CD14-positive monocyte (primary cell): ENCODE measurements around the gene PNRC1. TPM values are rescaled to one million over a fixed set of nuclear protein-coding genes. Genes with fewer than 3 reads are reported as not detected.

ENCODE experiments used
- DNase-seq, 3 donors: peaks; one replicate each; pipeline ENCODE4 v3.0.0-alpha.2; 2011 to 2022
- H2AFZ ChIP-seq: 2 replicates; pipeline ENCODE4 v1.6.0; 2012; ENCODE audit warnings: mild to moderate bottlenecking, low read depth, low read length, inconsistent platforms; ENCODE audit not compliant: insufficient read depth, poor library complexity, severe bottlenecking
- H3K27ac ChIP-seq, 2 donors: 1 replicate in 1 of 2; 2 replicates in 1 of 2; pipeline ENCODE4 v1.5.1; 2012 to 2013; ENCODE audit warnings: low read length in 2 of 2, control low read depth in 1 of 2, inconsistent platforms in 1 of 2, low read depth in 1 of 2, mild to moderate bottlenecking in 1 of 2
- H3K27me3 ChIP-seq, 2 donors: one replicate each; pipeline versions ENCODE4 v1.6.0 to v1.6.1; 2011 to 2013; ENCODE audit warnings: low read length in 2 of 2; ENCODE audit not compliant: control insufficient read depth in 2 of 2, insufficient read depth in 2 of 2
- H3K36me3 ChIP-seq, 2 donors: replicated peaks in 1 of 2; 1 replicate in 1 of 2; 2 replicates in 1 of 2; pipeline versions ENCODE4 v1.5.1 to v1.6.1; 2012 to 2013; ENCODE audit warnings: low read length in 2 of 2, control low read depth in 1 of 2, inconsistent platforms in 1 of 2, mild to moderate bottlenecking in 1 of 2; ENCODE audit not compliant: insufficient read depth in 2 of 2, control insufficient read depth in 1 of 2
- H3K4me1 ChIP-seq, 2 donors: 1 replicate in 1 of 2; 2 replicates in 1 of 2; pipeline versions ENCODE4 v1.5.1 to v1.6.1; 2012 to 2013; ENCODE audit warnings: low read length in 2 of 2, control low read depth in 1 of 2, inconsistent platforms in 1 of 2, mild to moderate bottlenecking in 1 of 2, moderate library complexity in 1 of 2; ENCODE audit not compliant: insufficient read depth in 2 of 2, control insufficient read depth in 1 of 2
- H3K4me2 ChIP-seq: replicated peaks from 2 replicates; pipeline ENCODE3; 2012; ENCODE audit warnings: low read length, moderate library complexity, mild to moderate bottlenecking; ENCODE audit not compliant: poor library complexity, severe bottlenecking; ENCODE audit errors: extremely low read depth
- H3K4me3 ChIP-seq, 3 experiments: fragments of 200-600 bp in 1 of 3; sonication (generic) in 1 of 3; replicated peaks in 1 of 3; 1 replicate in 2 of 3; 2 replicates in 1 of 3; pipeline ENCODE4 v1.5.1; 2011 to 2013; ENCODE audit warnings: low read length in 3 of 3, mild to moderate bottlenecking in 3 of 3, control low read depth in 2 of 3, low read depth in 2 of 3, inconsistent platforms in 1 of 3, moderate library complexity in 1 of 3
- H3K79me2 ChIP-seq: 2 replicates; pipeline ENCODE4 v1.6.0; 2012; ENCODE audit warnings: mild to moderate bottlenecking, control low read depth, inconsistent platforms, low read length, moderate library complexity; ENCODE audit not compliant: insufficient read depth
- H3K9ac ChIP-seq: 2 replicates; pipeline ENCODE4 v1.6.0; 2017; ENCODE audit warnings: low read length, mild to moderate bottlenecking; ENCODE audit not compliant: insufficient read depth, poor library complexity, severe bottlenecking
- H3K9me3 ChIP-seq, 2 donors: replicated peaks in 1 of 2; 1 replicate in 1 of 2; 2 replicates in 1 of 2; pipeline versions ENCODE4 v1.5.1 to v1.6.1; 2012 to 2013; ENCODE audit warnings: low read length in 2 of 2, control low read depth in 1 of 2; ENCODE audit not compliant: control insufficient read depth in 1 of 2, insufficient read depth in 1 of 2
- H4K20me1 ChIP-seq: 2 replicates; pipeline ENCODE4 v1.6.0; 2012; ENCODE audit warnings: mild to moderate bottlenecking, low read length, control low read depth, moderate library complexity; ENCODE audit not compliant: insufficient read depth
- H3K27ac Mint-ChIP-seq, 7 donors: one replicate each; pipeline ENCODE4 v1.8.0; 2020; ENCODE audit warnings: mild to moderate bottlenecking in 7 of 7, mixed read lengths in 7 of 7, moderate library complexity in 6 of 7, inconsistent platforms in 2 of 7
- H3K27me3 Mint-ChIP-seq, 3 donors: one replicate each; pipeline ENCODE4 v1.8.0; 2021 to 2022; ENCODE audit warnings: low read depth in 3 of 3, mild to moderate bottlenecking in 3 of 3, mixed read lengths in 3 of 3, moderate library complexity in 3 of 3, inconsistent platforms in 1 of 3
- H3K36me3 Mint-ChIP-seq, 2 donors: one replicate each; pipeline ENCODE4 v1.8.0; 2020; ENCODE audit warnings: mixed read lengths in 2 of 2, inconsistent platforms in 1 of 2, mild to moderate bottlenecking in 1 of 2
- H3K4me1 Mint-ChIP-seq: one replicate; pipeline ENCODE4 v1.8.0; 2020; ENCODE audit warnings: mild to moderate bottlenecking, mixed read lengths
- H3K4me3 Mint-ChIP-seq, 2 donors: one replicate each; pipeline ENCODE4 v1.8.0; 2020; ENCODE audit warnings: mild to moderate bottlenecking in 2 of 2, mixed read lengths in 2 of 2, moderate library complexity in 1 of 2
- H3K9me3 Mint-ChIP-seq, 7 donors: one replicate each; pipeline ENCODE4 v1.8.0; 2020 to 2022; ENCODE audit warnings: mixed read lengths in 7 of 7, mild to moderate bottlenecking in 6 of 7, moderate library complexity in 6 of 7, inconsistent platforms in 2 of 7
- WGBS: methylation state at CpG from one replicate; pipeline ENCODE4 v1.1.5; 2013; ENCODE audit warnings: missing lambda C conversion rate; ENCODE audit not compliant: insufficient coverage; 5-methylcytosine and 5-hydroxymethylcytosine counted together
- intact Hi-C, 2 donors: fragments of 100-400 bp; cut with micrococcal nuclease; formaldehyde crosslinking; loops; one replicate each; pipeline versions ENCODE4 v1.15.0 to v1.15.1; 2023
- polyA plus RNA-seq, 3 donors: library from polyadenylated mRNA; depleted of rRNA in 1 of 3; unstranded in 2 of 3; stranded (reverse) in 1 of 3; fragments of 300-500 nt in 2 of 3; fragments of >200 nt in 1 of 3; fragmentation: Illumina TruSeq in 2 of 3; gene quantifications; 1 replicate in 2 of 3; 2 replicates in 1 of 3; pipeline ENCODE4 v1.2.3, GENCODE V29; 2012 to 2021
- TF ChIP-seq, protein P1 (sequence below): fragments of 200-600 bp; IDR thresholded peaks from one replicate; pipeline ENCODE4 v1.8.0; 2022; ENCODE audit warnings: antibody characterized with exemption, mild to moderate bottlenecking

PNRC1 gene
- polyA plus RNA-seq, 3 donors: 102 to 398 (median 348) TPM

DNA sequence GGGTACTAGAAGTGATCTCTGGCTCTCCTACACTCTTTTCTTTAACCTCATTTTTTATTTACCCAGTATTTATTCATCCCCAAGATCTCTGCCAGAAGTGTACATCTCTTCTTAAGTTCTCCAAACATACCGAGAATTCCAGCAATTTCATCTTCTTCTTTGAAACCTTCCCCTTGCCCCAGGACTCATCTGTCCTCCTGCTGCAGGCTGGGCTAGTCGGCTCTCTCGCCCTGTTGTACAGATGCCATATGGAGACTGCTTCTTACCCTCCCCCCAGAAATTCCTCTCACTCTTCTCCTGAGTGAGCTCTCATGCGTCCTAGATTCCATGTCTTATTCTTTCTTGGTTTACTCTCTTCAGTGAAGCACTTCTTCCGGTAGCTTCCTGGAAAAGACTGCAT lies 21.9 kb upstream of the PNRC1 start:
- Histone ChIP-seq H3K27me3 (no peaks in the 10 kb centered on the region), H3K27ac (no peak overlapping the region), H3K4me2 (no peak overlapping the region), H3K36me3 (no peaks in the 10 kb centered on the region), H3K9me3 (no peaks in the 10 kb centered on the region), H3K9ac (no peak overlapping the region), H3K4me3 (no peak overlapping the region), H4K20me1 (no peaks in the 10 kb centered on the region), H3K4me1 (peaks cover 0 to under 1% of the 10 kb centered on the region in 2 donors), H2AFZ (no peak overlapping the region), H3K79me2 (no peaks in the 10 kb centered on the region)
- intact Hi-C loops: loop anchor here in 1 of 2 donors (10.0 kb wide), 1 partner anchor 64 kb away; no protein-coding TSS in a partner anchor
- 92% methylated on average over 4 of the region's 5 CpGs for WGBS
- H3K27ac Mint-ChIP-seq: peak overlapping the region in 1 of 7 donors; percentile 2
- H3K36me3 Mint-ChIP-seq: no peaks in the 10 kb centered on the region
- TF ChIP-seq, protein P1, sequence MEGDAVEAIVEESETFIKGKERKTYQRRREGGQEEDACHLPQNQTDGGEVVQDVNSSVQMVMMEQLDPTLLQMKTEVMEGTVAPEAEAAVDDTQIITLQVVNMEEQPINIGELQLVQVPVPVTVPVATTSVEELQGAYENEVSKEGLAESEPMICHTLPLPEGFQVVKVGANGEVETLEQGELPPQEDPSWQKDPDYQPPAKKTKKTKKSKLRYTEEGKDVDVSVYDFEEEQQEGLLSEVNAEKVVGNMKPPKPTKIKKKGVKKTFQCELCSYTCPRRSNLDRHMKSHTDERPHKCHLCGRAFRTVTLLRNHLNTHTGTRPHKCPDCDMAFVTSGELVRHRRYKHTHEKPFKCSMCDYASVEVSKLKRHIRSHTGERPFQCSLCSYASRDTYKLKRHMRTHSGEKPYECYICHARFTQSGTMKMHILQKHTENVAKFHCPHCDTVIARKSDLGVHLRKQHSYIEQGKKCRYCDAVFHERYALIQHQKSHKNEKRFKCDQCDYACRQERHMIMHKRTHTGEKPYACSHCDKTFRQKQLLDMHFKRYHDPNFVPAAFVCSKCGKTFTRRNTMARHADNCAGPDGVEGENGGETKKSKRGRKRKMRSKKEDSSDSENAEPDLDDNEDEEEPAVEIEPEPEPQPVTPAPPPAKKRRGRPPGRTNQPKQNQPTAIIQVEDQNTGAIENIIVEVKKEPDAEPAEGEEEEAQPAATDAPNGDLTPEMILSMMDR: no peak
- H3K4me1 Mint-ChIP-seq: peaks cover 5% of the 10 kb centered on the region
- H3K9me3 Mint-ChIP-seq: peaks cover 0 to 1% (median 0%) of the 10 kb centered on the region in 7 donors
- DNase-seq: no peak
- no peak overlapping the region for H3K4me3 Mint-ChIP-seq
- H3K27me3 Mint-ChIP-seq: peaks cover 0 to 8% (median 0%) of the 10 kb centered on the region in 3 donors

DNA sequence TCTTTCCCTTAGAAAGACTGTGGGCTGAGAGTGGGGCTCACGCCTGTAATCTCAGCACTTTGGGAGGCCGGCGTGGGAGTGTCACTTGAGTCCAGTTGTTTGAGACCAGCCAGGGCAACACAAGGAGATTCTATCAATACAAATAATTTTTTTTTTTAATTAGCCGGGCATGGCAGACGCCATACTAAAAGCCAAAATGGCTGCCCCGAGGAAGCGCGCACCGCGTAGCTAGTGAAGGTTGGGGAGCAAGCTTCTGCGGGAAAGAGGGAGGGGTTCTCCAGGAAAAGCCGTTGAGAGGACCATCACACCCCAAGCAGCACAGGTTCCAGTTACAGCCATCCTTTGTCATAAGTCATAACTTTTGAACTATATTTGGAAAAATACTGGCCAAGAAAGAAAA lies 21.3 kb upstream of the PNRC1 start:
- Histone ChIP-seq H3K4me2 (no peak overlapping the region), H3K4me3 (no peak overlapping the region), H3K9ac (no peak overlapping the region), H3K79me2 (no peaks in the 10 kb centered on the region), H3K4me1 (no peaks in the 10 kb centered on the region), H3K27me3 (no peaks in the 10 kb centered on the region), H3K36me3 (no peaks in the 10 kb centered on the region), H4K20me1 (no peaks in the 10 kb centered on the region), H2AFZ (no peak overlapping the region), H3K9me3 (no peaks in the 10 kb centered on the region), H3K27ac (no peak overlapping the region)
- Mint-ChIP-seq H3K4me3 (no peak overlapping the region), H3K4me1 (peaks cover 2% of the 10 kb centered on the region), H3K9me3 (peaks cover 0 to 1% (median 0%) of the 10 kb centered on the region in 7 donors), H3K36me3 (no peaks in the 10 kb centered on the region), H3K27ac (no peak overlapping the region), H3K27me3 (peaks cover 0 to 9% (median 0%) of the 10 kb centered on the region in 3 donors)
- WGBS: 87% methylated on average over 3 of the region's 12 CpGs
- intact Hi-C loops: loop anchor here in 1 of 2 donors (10.0 kb wide), 1 partner anchor 64 kb away; no protein-coding TSS in a partner anchor
- TF ChIP-seq, protein P1: no peak
- no peak for DNase-seq
